A549 (cell line): ENCODE data around the gene MS4A8. TPM values are rescaled to one million over a fixed set of nuclear protein-coding genes. Genes with fewer than 3 reads are reported as not detected.

Experiments used
- ATAC-seq, 2 experiments: fragments of 200-7000 bp in 1 of 2; fragments of >200 bp in 1 of 2; cut with Nextera tagmentation in 1 of 2; cut with Tn5 transposase in 1 of 2; 3 replicates each; pipeline versions ENCODE4 v1.8.0 to v1.9.1; 2018 to 2020; ENCODE audit warnings: mild to moderate bottlenecking in 1 of 2, moderate library complexity in 1 of 2
- CTCF ChIA-PET: fragments of 300-600 bp; sonication (Branson Sonifier 250); formaldehyde crosslinking; extraction: SDS; loops from one replicate; lab custom pipeline; 2021; ENCODE audit warnings: antibody characterized with exemption, inconsistent platforms; lab: Yijun Ruan, JAX
- POLR2A ChIA-PET: fragments of 350-600 bp; formaldehyde crosslinking; extraction: SDS; loops from one replicate; lab custom pipeline; 2021; ENCODE audit warnings: antibody characterized with exemption, inconsistent platforms; lab: Yijun Ruan, JAX
- DNase-seq, 2 experiments: peaks; one replicate each; pipeline versions ENCODE4 v3.0.0 to v3.0.0-alpha.2; 2011 to 2016; ENCODE audit warnings: low read depth in 1 of 2, low spot score in 1 of 2
- FAIRE-seq: peaks from 2 replicates; lab custom pipeline; 2011; peaks lifted over from hg19 to GRCh38; lab: Jason Lieb, UNC
- H3K27ac ChIP-seq, 2 experiments: fragments of >200 bp; sonication (Bioruptor Twin); formaldehyde crosslinking; 3 replicates each; pipeline ENCODE4 v1.5.1; 2016 to 2017
- H3K4me1 ChIP-seq: fragments of >200 bp; sonication (Bioruptor Twin); formaldehyde crosslinking; 3 replicates; pipeline ENCODE4 v1.6.1; 2016
- H3K4me2 ChIP-seq: fragments of >200 bp; sonication (Bioruptor Twin); formaldehyde crosslinking; 3 replicates; pipeline ENCODE4 v1.6.1; 2016
- H3K4me3 ChIP-seq: fragments of >200 bp; sonication (Bioruptor Twin); formaldehyde crosslinking; 3 replicates; pipeline ENCODE4 v1.5.1; 2016
- H3K9me3 ChIP-seq: fragments of >200 bp; sonication (Bioruptor Twin); formaldehyde crosslinking; 3 replicates; pipeline ENCODE4 v1.6.1; 2016
- EHF ChIP-seq: fragments of 250-450 bp; sonication (Bioruptor Pico); IDR thresholded peaks from 2 replicates; pipeline ENCODE4 v1.5.0; 2020; ENCODE audit warnings: mild to moderate bottlenecking
- EP300 ChIP-seq, 2 experiments: fragments of >200 bp; sonication (Bioruptor Twin); formaldehyde crosslinking; IDR thresholded peaks; 2 replicates in 1 of 2; 3 replicates in 1 of 2; pipeline ENCODE4 v1.6.1; 2016 to 2017
- FOSL2 ChIP-seq, 2 experiments: fragments of 450-650 bp in 1 of 2; fragments of >200 bp in 1 of 2; sonication (Bioruptor Twin) in 1 of 2; formaldehyde crosslinking; IDR thresholded peaks; 2 replicates each; pipeline versions ENCODE4 v1.5.0 to v1.6.1; 2016 to 2020; ENCODE audit warnings: mild to moderate bottlenecking in 1 of 2, moderate library complexity in 1 of 2
- FOXS1 ChIP-seq: fragments of 250-450 bp; sonication (Bioruptor Pico); IDR thresholded peaks from 2 replicates; pipeline ENCODE4 v1.5.0; 2020; ENCODE audit warnings: mild to moderate bottlenecking, moderate library complexity
- GATA3 ChIP-seq: IDR thresholded peaks from 2 replicates; pipeline ENCODE4 v1.6.1; 2012; ENCODE audit warnings: borderline replicate concordance
- HEYL ChIP-seq: fragments of 250-450 bp; sonication (Bioruptor Pico); IDR thresholded peaks from 2 replicates; pipeline ENCODE4 v1.8.0; 2021; ENCODE audit warnings: mild to moderate bottlenecking, moderate library complexity
- HOXA7 ChIP-seq: fragments of 250-450 bp; sonication (Bioruptor Pico); IDR thresholded peaks from 2 replicates; pipeline ENCODE4 v1.5.0; 2020; ENCODE audit warnings: mild to moderate bottlenecking, moderate library complexity
- JUN ChIP-seq, 2 experiments: fragments of >200 bp; sonication (Bioruptor Twin); formaldehyde crosslinking; IDR thresholded peaks; 2 replicates in 1 of 2; 3 replicates in 1 of 2; pipeline ENCODE4 v1.6.1; 2016 to 2017
- KDM5A ChIP-seq: fragments of 200-600 bp; sonication (generic); IDR thresholded peaks from 2 replicates; pipeline ENCODE4 v1.6.1; 2016; ENCODE audit warnings: antibody characterized with exemption, mild to moderate bottlenecking
- MAFK ChIP-seq: fragments of 450-650 bp; IDR thresholded peaks from 2 replicates; pipeline ENCODE4 v1.6.1; 2014; ENCODE audit not compliant: partially characterized antibody
- MAZ ChIP-seq: fragments of 150-350 bp; IDR thresholded peaks from 2 replicates; pipeline ENCODE4 v1.6.1; 2014; ENCODE audit warnings: antibody characterized with exemption, low read depth, low read length, borderline replicate concordance
- PHF8 ChIP-seq: fragments of 200-600 bp; sonication (generic); IDR thresholded peaks from 2 replicates; pipeline ENCODE4 v1.6.1; 2016; ENCODE audit warnings: low read depth, mild to moderate bottlenecking, antibody characterized with exemption, moderate library complexity, borderline replicate concordance
- POLR2AphosphoS2 ChIP-seq: conservative IDR thresholded peaks from 2 replicates; pipeline ENCODE4 v1.6.1; 2012; ENCODE audit warnings: low read length, improper control_type of control experiment, inconsistent platforms
- RAD21 ChIP-seq, 2 experiments: fragments of >200 bp in 1 of 2; sonication (Bioruptor Twin) in 1 of 2; formaldehyde crosslinking in 1 of 2; IDR thresholded peaks in 1 of 2; conservative IDR thresholded peaks in 1 of 2; 2 replicates in 1 of 2; 3 replicates in 1 of 2; pipeline ENCODE4 v1.6.1; 2012 to 2018; ENCODE audit warnings: inconsistent platforms in 1 of 2
- RCOR1 ChIP-seq: fragments of 150-350 bp; IDR thresholded peaks from 2 replicates; pipeline ENCODE4 v1.6.1; 2014; ENCODE audit warnings: antibody characterized with exemption, low read length, low read depth
- RNF2 ChIP-seq: fragments of 200-600 bp; sonication (generic); IDR thresholded peaks from 2 replicates; pipeline ENCODE4 v1.6.1; 2016; ENCODE audit warnings: low read depth, mild to moderate bottlenecking, antibody characterized with exemption, moderate library complexity, borderline replicate concordance
- SMC3 ChIP-seq: fragments of >200 bp; sonication (Bioruptor Twin); formaldehyde crosslinking; IDR thresholded peaks from 3 replicates; pipeline ENCODE4 v1.6.1; 2018; ENCODE audit warnings: inconsistent platforms
- SREBF2 ChIP-seq: fragments of 450-650 bp; IDR thresholded peaks from 2 replicates; pipeline ENCODE4 v1.6.1; 2014; ENCODE audit warnings: mild to moderate bottlenecking, moderate library complexity
- WGBS: methylation state at CpG from one replicate; pipeline ENCODE4 v1.1.6; 2017; ENCODE audit errors: missing lambda C conversion rate; 5-methylcytosine and 5-hydroxymethylcytosine counted together
- polyA plus RNA-seq, 4 experiments: library from polyadenylated mRNA; depleted of rRNA in 3 of 4; stranded (reverse); fragments of >200 nt; fragmentation: RNase III in 1 of 4; extraction: RNeasy Plus Mini Kit Qiagen cat#74134 plus additional on column Dnase treatment in 1 of 4; gene quantifications; 2 replicates in 3 of 4; 3 replicates in 1 of 4; pipeline ENCODE4 v1.2.3, GENCODE V29; 2011 to 2017
- TF ChIP-seq, protein P1 (sequence below): fragments of 200-600 bp; sonication (generic); IDR thresholded peaks from 2 replicates; pipeline ENCODE4 v1.6.1; 2016; ENCODE audit warnings: antibody characterized with exemption, mild to moderate bottlenecking, moderate library complexity
- TF ChIP-seq, protein P2 (sequence below): IDR thresholded peaks from 2 replicates; pipeline ENCODE4 v1.6.1; 2012; ENCODE audit warnings: low read depth, borderline replicate concordance
- TF ChIP-seq, protein P3 (sequence below): IDR thresholded peaks from 2 replicates; pipeline ENCODE4 v1.6.1; 2012

Gene MS4A8
- polyA plus RNA-seq, 2 of the 4 experiments (the other 2 are of a cell fraction): not detected

DNA sequence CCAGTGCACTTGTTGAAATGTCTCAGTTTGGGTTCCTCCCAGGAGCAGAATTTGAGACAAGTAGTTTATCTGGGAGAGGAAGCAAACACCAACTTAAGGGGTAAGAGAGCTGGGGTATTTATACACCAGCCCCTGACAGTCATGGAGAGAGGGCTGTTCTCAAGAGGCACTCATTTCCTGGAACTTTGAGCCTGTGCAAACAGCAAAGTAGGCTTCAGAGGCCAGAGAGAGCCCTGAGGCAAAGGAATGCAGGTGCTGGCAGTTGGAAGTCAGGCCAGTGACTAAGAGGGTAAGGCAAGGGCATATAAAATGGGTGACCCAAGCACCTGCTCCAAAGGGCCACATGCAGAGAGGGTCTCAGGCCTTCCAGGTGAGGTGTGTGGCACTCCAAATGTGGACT, 41.2 kb downstream of the MS4A8 start:
- TF ChIP-seq HOXA7 (CRISPR knock-in tag): no peak
- TF ChIP-seq RAD21 (conservative IDR thresholded peaks at IDR 0.05 in 1 of 2, IDR thresholded peaks at IDR 0.05 in 1 of 2): no peak
- TF ChIP-seq EP300 (IDR thresholded peaks at IDR 0.05): no peak
- TF ChIP-seq, all 56 proteins: peak for 0
- no peak for ATAC-seq
- H3K9me3 ChIP-seq: 0 out of 3 replicates have a peak, but pooled peaks cover 4% of the 10 kb centered on the region
- FAIRE-seq: no peak
- no peak for DNase-seq
- H3K4me3 ChIP-seq: no peak overlapping the region
- no peaks in the 10 kb centered on the region for H3K4me1 ChIP-seq
- H3K27ac ChIP-seq: no peak overlapping the region
- POLR2A ChIA-PET: no interaction called here
- H3K4me2 ChIP-seq: no peak overlapping the region
- CTCF ChIA-PET: interaction anchor here (0.8 to 1.3 kb wide), 3 partner anchors 9 to 57 kb away, joined by 3 read pairs; no protein-coding TSS in a partner anchor

DNA sequence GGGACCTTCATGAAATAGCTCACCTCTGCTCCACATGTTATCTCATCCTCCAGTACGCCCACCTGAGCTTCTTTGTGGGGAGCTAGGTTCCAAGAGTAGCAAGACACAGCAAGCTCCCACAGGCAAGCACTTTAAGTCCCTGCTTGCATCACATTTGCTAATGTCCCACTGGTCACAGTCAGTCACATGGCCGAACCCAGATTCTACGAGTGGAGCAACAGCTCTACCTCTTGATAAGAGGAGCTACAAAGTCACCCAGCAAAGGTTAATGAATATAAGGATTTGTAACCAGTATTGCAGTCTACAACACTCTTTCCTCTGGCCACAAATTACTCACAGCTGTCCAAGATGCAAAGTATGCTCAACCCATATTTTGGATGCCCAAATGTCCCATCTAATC, 42.0 kb downstream of the MS4A8 start:
- FAIRE-seq (no peak), ATAC-seq (no peak), DNase-seq (no peak)
- Histone ChIP-seq H3K4me1 (no peaks in the 10 kb centered on the region), H3K9me3 (0 out of 3 replicates have a peak, but pooled peaks cover 4% of the 10 kb centered on the region), H3K4me3 (no peak overlapping the region), H3K4me2 (no peak overlapping the region), H3K27ac (no peak overlapping the region)
- POLR2A ChIA-PET: no interaction called here
- CTCF ChIA-PET: interaction anchor here (1.1 kb wide), 1 partner anchor 11 kb away, joined by 3 read pairs; no protein-coding TSS in a partner anchor
- TF ChIP-seq JUN (IDR thresholded peaks at IDR 0.05): no peak
- TF ChIP-seq RCOR1: no peak
- TF ChIP-seq FOSL2 (IDR thresholded peaks at IDR 0.05): no peak
- no peak for TF ChIP-seq FOSL2 (CRISPR knock-in tag; IDR thresholded peaks at IDR 0.05)
- TF ChIP-seq, protein P1, sequence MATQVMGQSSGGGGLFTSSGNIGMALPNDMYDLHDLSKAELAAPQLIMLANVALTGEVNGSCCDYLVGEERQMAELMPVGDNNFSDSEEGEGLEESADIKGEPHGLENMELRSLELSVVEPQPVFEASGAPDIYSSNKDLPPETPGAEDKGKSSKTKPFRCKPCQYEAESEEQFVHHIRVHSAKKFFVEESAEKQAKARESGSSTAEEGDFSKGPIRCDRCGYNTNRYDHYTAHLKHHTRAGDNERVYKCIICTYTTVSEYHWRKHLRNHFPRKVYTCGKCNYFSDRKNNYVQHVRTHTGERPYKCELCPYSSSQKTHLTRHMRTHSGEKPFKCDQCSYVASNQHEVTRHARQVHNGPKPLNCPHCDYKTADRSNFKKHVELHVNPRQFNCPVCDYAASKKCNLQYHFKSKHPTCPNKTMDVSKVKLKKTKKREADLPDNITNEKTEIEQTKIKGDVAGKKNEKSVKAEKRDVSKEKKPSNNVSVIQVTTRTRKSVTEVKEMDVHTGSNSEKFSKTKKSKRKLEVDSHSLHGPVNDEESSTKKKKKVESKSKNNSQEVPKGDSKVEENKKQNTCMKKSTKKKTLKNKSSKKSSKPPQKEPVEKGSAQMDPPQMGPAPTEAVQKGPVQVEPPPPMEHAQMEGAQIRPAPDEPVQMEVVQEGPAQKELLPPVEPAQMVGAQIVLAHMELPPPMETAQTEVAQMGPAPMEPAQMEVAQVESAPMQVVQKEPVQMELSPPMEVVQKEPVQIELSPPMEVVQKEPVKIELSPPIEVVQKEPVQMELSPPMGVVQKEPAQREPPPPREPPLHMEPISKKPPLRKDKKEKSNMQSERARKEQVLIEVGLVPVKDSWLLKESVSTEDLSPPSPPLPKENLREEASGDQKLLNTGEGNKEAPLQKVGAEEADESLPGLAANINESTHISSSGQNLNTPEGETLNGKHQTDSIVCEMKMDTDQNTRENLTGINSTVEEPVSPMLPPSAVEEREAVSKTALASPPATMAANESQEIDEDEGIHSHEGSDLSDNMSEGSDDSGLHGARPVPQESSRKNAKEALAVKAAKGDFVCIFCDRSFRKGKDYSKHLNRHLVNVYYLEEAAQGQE: no peak
- TF ChIP-seq EHF (CRISPR knock-in tag): no peak
- no peak for TF ChIP-seq MAZ
- no peak for TF ChIP-seq MAFK
- TF ChIP-seq HEYL (CRISPR knock-in tag): no peak
- TF ChIP-seq SMC3: no peak
- TF ChIP-seq, protein P2, sequence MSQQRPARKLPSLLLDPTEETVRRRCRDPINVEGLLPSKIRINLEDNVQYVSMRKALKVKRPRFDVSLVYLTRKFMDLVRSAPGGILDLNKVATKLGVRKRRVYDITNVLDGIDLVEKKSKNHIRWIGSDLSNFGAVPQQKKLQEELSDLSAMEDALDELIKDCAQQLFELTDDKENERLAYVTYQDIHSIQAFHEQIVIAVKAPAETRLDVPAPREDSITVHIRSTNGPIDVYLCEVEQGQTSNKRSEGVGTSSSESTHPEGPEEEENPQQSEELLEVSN: no peak
- TF ChIP-seq GATA3: no peak
- no peak for TF ChIP-seq POLR2AphosphoS2
- no peak for TF ChIP-seq FOXS1 (CRISPR knock-in tag)
- no peak for TF ChIP-seq RNF2
- no peak for TF ChIP-seq SREBF2
- TF ChIP-seq PHF8: no peak
- no peak for TF ChIP-seq KDM5A
- TF ChIP-seq, protein P3, sequence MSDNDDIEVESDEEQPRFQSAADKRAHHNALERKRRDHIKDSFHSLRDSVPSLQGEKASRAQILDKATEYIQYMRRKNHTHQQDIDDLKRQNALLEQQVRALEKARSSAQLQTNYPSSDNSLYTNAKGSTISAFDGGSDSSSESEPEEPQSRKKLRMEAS: no peak
- 6% methylated on average over 3 of the region's 3 CpGs for WGBS
